DND-41 (cell line): ENCODE results near the gene PELI2.

Source experiments
- ATAC-seq: fragments of 200-7000 bp; cut with Tn5 transposase; 3 replicates; pipeline ENCODE4 v1.9.1; 2021; ENCODE audit warnings: low read depth; ENCODE audit not compliant: insufficient read depth
- DNase-seq: peaks from one replicate; pipeline ENCODE4 v3.0.0-alpha.2; 2020
- H2AFZ ChIP-seq: 2 replicates; pipeline ENCODE4 v1.6.0; 2012; ENCODE audit warnings: low read depth, low read length
- H3K27ac ChIP-seq: 2 replicates; pipeline ENCODE4 v1.5.1; 2012; ENCODE audit warnings: low read length, inconsistent platforms
- H3K27me3 ChIP-seq: fragments of 200-600 bp; sonication (generic); 2 replicates; pipeline ENCODE4 v1.6.0; 2012; ENCODE audit warnings: low read length, mild to moderate bottlenecking, inconsistent platforms; ENCODE audit not compliant: insufficient read depth, poor library complexity
- H3K36me3 ChIP-seq: 2 replicates; pipeline ENCODE4 v1.5.1; 2012; ENCODE audit warnings: low read length, inconsistent platforms; ENCODE audit not compliant: insufficient read depth
- H3K4me1 ChIP-seq: 2 replicates; pipeline ENCODE4 v1.5.1; 2012; ENCODE audit warnings: mild to moderate bottlenecking, low read length; ENCODE audit not compliant: insufficient read depth
- H3K4me2 ChIP-seq: 2 replicates; pipeline ENCODE4 v1.6.0; 2012; ENCODE audit warnings: mild to moderate bottlenecking, moderate library complexity, low read length, inconsistent platforms; ENCODE audit not compliant: insufficient read depth
- H3K4me3 ChIP-seq, 2 experiments: fragments of 200-600 bp in 1 of 2; shearing (Covaris generic) in 1 of 2; 2 replicates each; pipeline ENCODE4 v1.5.1; 2012 to 2016; ENCODE audit warnings: inconsistent platforms in 2 of 2, low read length in 2 of 2, mild to moderate bottlenecking in 2 of 2, low read depth in 1 of 2, moderate library complexity in 1 of 2
- H3K79me2 ChIP-seq: 2 replicates; pipeline ENCODE4 v1.6.0; 2012; ENCODE audit warnings: low read length, inconsistent platforms; ENCODE audit not compliant: insufficient read depth
- H3K9ac ChIP-seq: 2 replicates; pipeline ENCODE4 v1.6.0; 2012; ENCODE audit warnings: low read depth, mild to moderate bottlenecking, inconsistent platforms, low read length, moderate library complexity
- H3K9me3 ChIP-seq: 2 replicates; pipeline ENCODE4 v1.5.1; 2012; ENCODE audit warnings: low read length, moderate library complexity, mild to moderate bottlenecking, inconsistent platforms; ENCODE audit not compliant: insufficient read depth, severe bottlenecking
- H4K20me1 ChIP-seq: 2 replicates; pipeline ENCODE4 v1.6.0; 2012; ENCODE audit warnings: low read length; ENCODE audit not compliant: insufficient read depth
- CTCF ChIP-seq: IDR thresholded peaks from 2 replicates; pipeline ENCODE4 v1.5.1; 2012; ENCODE audit warnings: borderline replicate concordance, low read length, moderate library complexity, mild to moderate bottlenecking; ENCODE audit not compliant: poor library complexity, severe bottlenecking; ENCODE audit errors: extremely low read depth
- EZH2 ChIP-seq: IDR thresholded peaks from 3 replicates; pipeline ENCODE4 v1.6.1; 2012; ENCODE audit warnings: borderline replicate concordance, low read depth, mild to moderate bottlenecking, moderate library complexity, low read length, inconsistent platforms; ENCODE audit not compliant: severe bottlenecking

PELI2 gene

GRCh38 chr14:56087671-56088471, 30.3 kb upstream of the PELI2 start:
- Histone ChIP-seq H3K4me2 (no peak overlapping the region), H3K27me3 (no peaks in the 10 kb centered on the region), H3K27ac (no peak overlapping the region), H2AFZ (no peak overlapping the region), H3K9me3 (no peaks in the 10 kb centered on the region), H3K4me1 (peaks cover 8% of the 10 kb centered on the region), H3K79me2 (no peaks in the 10 kb centered on the region), H3K4me3 (no peak overlapping the region), H3K9ac (no peak overlapping the region), H3K36me3 (no peaks in the 10 kb centered on the region), H4K20me1 (no peaks in the 10 kb centered on the region)
- DNase-seq = peak; percentile 33
- peak; percentile 90 for ATAC-seq
- TF ChIP-seq EZH2 = no peak

GRCh38 chr14:56088941-56089340, 29.3 kb upstream of the PELI2 start:
- Histone ChIP-seq H2AFZ (no peak overlapping the region), H3K4me2 (no peak overlapping the region), H3K27me3 (no peaks in the 10 kb centered on the region), H3K4me3 (no peak overlapping the region), H3K79me2 (no peaks in the 10 kb centered on the region), H3K36me3 (no peaks in the 10 kb centered on the region), H4K20me1 (no peaks in the 10 kb centered on the region), H3K4me1 (peaks cover 8% of the 10 kb centered on the region), H3K9me3 (no peaks in the 10 kb centered on the region), H3K27ac (no peak overlapping the region), H3K9ac (no peak overlapping the region)
- TF ChIP-seq CTCF (no peak), EZH2 (no peak)
- ATAC-seq = no peak
- no peak for DNase-seq

GRCh38 chr14:56092763-56093162, 25.4 kb upstream of the PELI2 start:
- Histone ChIP-seq H2AFZ (no peak overlapping the region), H3K79me2 (no peaks in the 10 kb centered on the region), H3K4me3 (no peak overlapping the region), H3K9me3 (peaks cover 4% of the 10 kb centered on the region), H3K4me2 (no peak overlapping the region), H3K9ac (no peak overlapping the region), H4K20me1 (no peaks in the 10 kb centered on the region), H3K27ac (no peak overlapping the region), H3K36me3 (no peaks in the 10 kb centered on the region), H3K4me1 (peaks cover 6% of the 10 kb centered on the region), H3K27me3 (no peaks in the 10 kb centered on the region)
- ATAC-seq (no peak), DNase-seq (no peak)
- TF ChIP-seq EZH2 (no peak), CTCF (no peak)

- Histone ChIP-seq H2AFZ (no peak overlapping the region), H3K9me3 (peaks cover 4% of the 10 kb centered on the region), H3K27ac (no peak overlapping the region), H3K79me2 (no peaks in the 10 kb centered on the region), H3K4me1 (no peaks in the 10 kb centered on the region), H3K4me2 (no peak overlapping the region), H3K9ac (no peak overlapping the region), H3K4me3 (no peak overlapping the region), H3K27me3 (no peaks in the 10 kb centered on the region), H4K20me1 (no peaks in the 10 kb centered on the region), H3K36me3 (no peaks in the 10 kb centered on the region)
- no peak for TF ChIP-seq EZH2
- no peak for TF ChIP-seq CTCF
- DNase-seq (no peak), ATAC-seq (no peak)
Observed at GRCh38 chr14:56094076-56094475, 24.1 kb upstream of the PELI2 start.
